GM23338 (cell line): ENCODE data around the gene ASZ1. TPM values are rescaled to one million over a fixed set of nuclear protein-coding genes. Genes with fewer than 3 reads are reported as not detected.

ENCODE experiments used
- ATAC-seq: fragments of 200-7000 bp; cut with Tn5 transposase; 3 replicates; pipeline ENCODE4 v1.9.1; 2020
- DNase-seq: peaks from one replicate; pipeline ENCODE4 v3.0.0-alpha.2; 2015; ENCODE audit warnings: low spot score
- H2AFZ ChIP-seq: fragments of 200-600 bp; sonication (generic); 2 replicates; pipeline ENCODE4 v1.8.0; 2016; ENCODE audit warnings: antibody characterized with exemption, mild to moderate bottlenecking, moderate library complexity
- H3F3A ChIP-seq: fragments of 200-600 bp; sonication (generic); replicated peaks from 2 replicates; pipeline ENCODE4 v1.8.0; 2017; ENCODE audit warnings: antibody characterized with exemption, mixed run types, low read depth
- H3K27ac ChIP-seq: fragments of 200-600 bp; sonication (generic); 2 replicates; pipeline ENCODE4 v1.6.1; 2016; ENCODE audit warnings: low read depth
- H3K27me3 ChIP-seq: fragments of 200-600 bp; sonication (generic); 2 replicates; pipeline ENCODE4 v1.8.0; 2016; ENCODE audit warnings: mild to moderate bottlenecking, mixed run types, moderate library complexity; ENCODE audit not compliant: insufficient read depth
- H3K36me3 ChIP-seq: fragments of 200-600 bp; sonication (generic); 2 replicates; pipeline ENCODE4 v1.8.0; 2016; ENCODE audit warnings: mild to moderate bottlenecking; ENCODE audit not compliant: insufficient read depth
- H3K4me1 ChIP-seq: fragments of 200-600 bp; sonication (generic); 2 replicates; pipeline ENCODE4 v1.8.0; 2016; ENCODE audit warnings: mild to moderate bottlenecking, moderate library complexity; ENCODE audit not compliant: insufficient read depth
- H3K4me2 ChIP-seq: fragments of 200-600 bp; sonication (generic); 2 replicates; pipeline ENCODE4 v1.7.1; 2017; ENCODE audit warnings: mixed run types
- H3K4me3 ChIP-seq: fragments of 200-600 bp; sonication (generic); 2 replicates; pipeline ENCODE4 v1.6.1; 2016; ENCODE audit warnings: mixed run types
- H3K79me2 ChIP-seq: fragments of 200-600 bp; sonication (generic); replicated peaks from 2 replicates; pipeline ENCODE4 v1.8.0; 2017; ENCODE audit warnings: mild to moderate bottlenecking; ENCODE audit not compliant: insufficient read depth
- H3K9me2 ChIP-seq: fragments of 200-600 bp; sonication (generic); 2 replicates; pipeline ENCODE4 v1.8.0; 2017; ENCODE audit not compliant: insufficient read depth
- H4K20me1 ChIP-seq: fragments of 200-600 bp; sonication (generic); replicated peaks from 2 replicates; pipeline ENCODE4 v1.8.0; 2017; ENCODE audit warnings: mild to moderate bottlenecking; ENCODE audit not compliant: insufficient read depth
- H3K27ac Mint-ChIP-seq: 2 replicates; pipeline ENCODE4 v1.8.0; 2020; ENCODE audit warnings: inconsistent platforms, mild to moderate bottlenecking, moderate library complexity, mixed read lengths
- H3K27me3 Mint-ChIP-seq: 3 replicates; pipeline ENCODE4 v1.8.0; 2022; ENCODE audit warnings: low read depth, mild to moderate bottlenecking, moderate library complexity, mixed read lengths, inconsistent platforms; ENCODE audit not compliant: insufficient read depth, poor library complexity
- H3K36me3 Mint-ChIP-seq: 3 replicates; pipeline ENCODE4 v1.8.0; 2021; ENCODE audit warnings: low read depth, mild to moderate bottlenecking, inconsistent platforms, moderate library complexity, mixed read lengths
- H3K4me1 Mint-ChIP-seq: 3 replicates; pipeline ENCODE4 v1.8.0; 2020; ENCODE audit warnings: mild to moderate bottlenecking, inconsistent platforms, mixed read lengths
- H3K4me3 Mint-ChIP-seq: 3 replicates; pipeline ENCODE4 v1.8.0; 2021; ENCODE audit warnings: moderate library complexity, mild to moderate bottlenecking, inconsistent platforms, mixed read lengths
- H3K9me3 Mint-ChIP-seq: 3 replicates; pipeline ENCODE4 v1.8.0; 2020; ENCODE audit warnings: moderate library complexity, mild to moderate bottlenecking, inconsistent platforms, mixed read lengths
- CREB1 ChIP-seq: fragments of 250-450 bp; sonication (Bioruptor Pico); IDR thresholded peaks from 2 replicates; pipeline ENCODE4 v1.5.0; 2020; ENCODE audit warnings: low read depth, mild to moderate bottlenecking, moderate library complexity
- CTCF ChIP-seq, 2 experiments: fragments of 200-600 bp in 1 of 2; sonication (generic) in 1 of 2; conservative IDR thresholded peaks; 2 replicates each; pipeline versions ENCODE4 v1.5.1 to v1.6.1; 2016 to 2017; ENCODE audit warnings: antibody characterized with exemption in 2 of 2, low read depth in 2 of 2, mild to moderate bottlenecking in 2 of 2, moderate library complexity in 1 of 2
- ETS1 ChIP-seq: IDR thresholded peaks from 2 replicates; pipeline ENCODE4 v1.6.1; 2016; ENCODE audit warnings: antibody characterized with exemption
- EZH2 ChIP-seq: fragments of 200-600 bp; sonication (generic); IDR thresholded peaks from one replicate; pipeline ENCODE4 v1.8.0; 2017; ENCODE audit warnings: antibody characterized with exemption, mild to moderate bottlenecking, low read depth; ENCODE audit not compliant: unreplicated experiment
- EZH2phosphoT487 ChIP-seq: fragments of 200-600 bp; sonication (generic); IDR thresholded peaks from one replicate; pipeline ENCODE4 v1.8.1; 2018; ENCODE audit warnings: antibody characterized with exemption; ENCODE audit not compliant: unreplicated experiment
- JUNB ChIP-seq: IDR thresholded peaks from one replicate; pipeline ENCODE4 v1.6.1; 2016; ENCODE audit warnings: antibody characterized with exemption; ENCODE audit not compliant: unreplicated experiment
- NANOG ChIP-seq: IDR thresholded peaks from 2 replicates; pipeline ENCODE4 v1.6.1; 2016; ENCODE audit warnings: antibody characterized with exemption, borderline replicate concordance
- POLR2AphosphoS5 ChIP-seq: IDR thresholded peaks from 2 replicates; pipeline ENCODE4 v1.6.1; 2016; ENCODE audit warnings: antibody characterized with exemption, low read depth
- REST ChIP-seq: IDR thresholded peaks from one replicate; pipeline ENCODE4 v1.6.1; 2018; ENCODE audit warnings: antibody characterized with exemption; ENCODE audit not compliant: unreplicated experiment
- STAT1 ChIP-seq: IDR thresholded peaks from one replicate; pipeline ENCODE4 v1.6.1; 2016; ENCODE audit warnings: antibody characterized with exemption; ENCODE audit not compliant: unreplicated experiment
- ZNF114 ChIP-seq: fragments of 250-450 bp; sonication (Bioruptor Pico); IDR thresholded peaks from 2 replicates; pipeline ENCODE4 v1.5.0; 2020; ENCODE audit warnings: mild to moderate bottlenecking, moderate library complexity
- ZNF331 ChIP-seq: fragments of 250-450 bp; sonication (Bioruptor Pico); IDR thresholded peaks from 2 replicates; pipeline ENCODE4 v1.5.0; 2020; ENCODE audit warnings: low read depth, mild to moderate bottlenecking, moderate library complexity
- ZNF462 ChIP-seq: fragments of 250-450 bp; sonication (Bioruptor Pico); IDR thresholded peaks from 2 replicates; pipeline ENCODE4 v1.5.0; 2020; ENCODE audit warnings: mild to moderate bottlenecking, moderate library complexity
- polyA plus RNA-seq: library from polyadenylated mRNA; unstranded; fragments of >200 nt; fragmentation: Nextera tagmentation; extraction: Ambion mirVana; gene quantifications from 2 replicates; pipeline ENCODE4 v1.2.1, GENCODE V29; 2016
- total RNA-seq: library from RNA; depleted of rRNA; stranded (reverse); fragments of >200 nt; shearing (Covaris generic); gene quantifications from 2 replicates; pipeline ENCODE4 v1.2.3, GENCODE V29; 2014

The ASZ1 gene
- total and polyA plus RNA-seq, 2 experiments from 2014 or later, result not detected

GRCh38 chr7:117412390-117412789 is 14.9 kb downstream of the ASZ1 start:
- Histone ChIP-seq H3K9me2 (no peaks in the 10 kb centered on the region), H3K4me3 (no peak overlapping the region), H3K36me3 (no peaks in the 10 kb centered on the region), H3K79me2 (no peaks in the 10 kb centered on the region), H3F3A (no peaks in the 10 kb centered on the region), H3K27ac (no peak overlapping the region), H3K4me1 (no peaks in the 10 kb centered on the region), H3K4me2 (no peak overlapping the region), H2AFZ (no peak overlapping the region), H3K27me3 (no peaks in the 10 kb centered on the region), H4K20me1 (no peaks in the 10 kb centered on the region)
- Mint-ChIP-seq H3K4me3 (no peak overlapping the region), H3K9me3 (no peaks in the 10 kb centered on the region), H3K27me3 (no peaks in the 10 kb centered on the region), H3K27ac (no peak overlapping the region), H3K36me3 (no peaks in the 10 kb centered on the region), H3K4me1 (peaks cover 2% of the 10 kb centered on the region; the same call in 2 of the 3 replicates)
- ATAC-seq (no peak), DNase-seq (no peak)
- no peak for TF ChIP-seq EZH2
- no peak for TF ChIP-seq REST
- no peak for TF ChIP-seq CTCF (conservative IDR thresholded peaks at IDR 0.05; ENCODE audit: low read depth in 2 of 2)
- no peak for TF ChIP-seq JUNB
- TF ChIP-seq ZNF462, result no peak
- TF ChIP-seq ETS1, result no peak
- TF ChIP-seq CREB1 (CRISPR knock-in tag), result no peak
- no peak for TF ChIP-seq STAT1
- no peak for TF ChIP-seq EZH2phosphoT487
- TF ChIP-seq NANOG, result no peak
- no peak for TF ChIP-seq POLR2AphosphoS5
- no peak for TF ChIP-seq ZNF114
- no peak for TF ChIP-seq ZNF331 (CRISPR knock-in tag)
